Mesenteric fat pad (tissue), 1 donor: Measurements from ENCODE around the gene SSC5D. TPM values are rescaled to one million over a fixed set of nuclear protein-coding genes. Genes with fewer than 3 reads are reported as not detected.

Experiments
- DNase-seq: peaks from one replicate; pipeline ENCODE4 v3.0.0-alpha.2; 2020; ENCODE audit warnings: low spot score
- total RNA-seq: library from RNA; stranded (reverse); fragmentation: NEBNext Ultra II Directional; extraction: Animal tissue kit (Norgen Biotek cat#: 25700); gene quantifications from one replicate; pipeline ENCODE4 v1.2.1, GENCODE V29; 2021
- donor health status: DM: yes; HTN: yes; CAD: no.

Gene SSC5D
- total RNA-seq, 1 donor from 2014 or later = 13.9 TPM

- no peak for DNase-seq
Observed at GRCh38 chr19:55472463-55472862, 15.8 kb upstream of the SSC5D start.

GRCh38 chr19:55473225-55474012, 14.8 kb upstream of the SSC5D start:
- DNase-seq = no peak

GRCh38 chr19:55474269-55475265, 13.7 kb upstream of the SSC5D start:
- DNase-seq = no peak

GRCh38 chr19:55476100-55476775, 12.0 kb upstream of the SSC5D start, which contains the start of gene ZNF628:
TSS of gene ZNF628 (plus strand) at chr19:55476617. CDS start at chr19:55479911, 3,294 bp downstream.
- peak; percentile 99 for DNase-seq

GRCh38 chr19:55477905-55478304, 10.3 kb upstream of the SSC5D start:
- DNase-seq = no peak

GRCh38 chr19:55478364-55478763, 9.9 kb upstream of the SSC5D start:
- DNase-seq = no peak

- no peak for DNase-seq
Observed at GRCh38 chr19:55479045-55479444, 9.2 kb upstream of the SSC5D start.

GRCh38 chr19:55479451-55480230, 8.6 kb upstream of the SSC5D start:
- DNase-seq = no peak

GRCh38 chr19:55481148-55481793, 7.0 kb upstream of the SSC5D start:
- DNase-seq = no peak

- DNase-seq = no peak
Observed at GRCh38 chr19:55481794-55482155, 6.5 kb upstream of the SSC5D start.

GRCh38 chr19:55482156-55482961, 5.9 kb upstream of the SSC5D start:
- no peak for DNase-seq

GRCh38 chr19:55482967-55483705, 5.1 kb upstream of the SSC5D start:
- DNase-seq = no peak

- no peak for DNase-seq
Observed at GRCh38 chr19:55483706-55484592, 4.3 kb upstream of the SSC5D start.

- DNase-seq = no peak
Observed at GRCh38 chr19:55484593-55485438, 3.4 kb upstream of the SSC5D start, which contains the start of gene NAT14. TSS of gene NAT14 (plus strand) at chr19:55485188. CDS start at chr19:55485709, 521 bp downstream.

GRCh38 chr19:55485439-55486011, 2.7 kb upstream of the SSC5D start:
- no peak for DNase-seq
